GM18526 (cell line): ENCODE data around the gene WDR77.

Experiments
- POLR2A ChIP-seq: IDR thresholded peaks from 3 replicates; pipeline ENCODE4 v1.6.1; 2011; ENCODE audit not compliant: insufficient read length; ENCODE audit errors: extremely low read depth

The WDR77 gene

GRCh38 chr1:111474521-111474920 is 25.5 kb upstream of the WDR77 start:
- TF ChIP-seq POLR2A = no peak

- TF ChIP-seq POLR2A = no peak
Observed at GRCh38 chr1:111474106-111474505, 25.1 kb upstream of the WDR77 start.

GRCh38 chr1:111471538-111471937 is 22.5 kb upstream of the WDR77 start:
- TF ChIP-seq POLR2A = no peak

- TF ChIP-seq POLR2A = no peak
Observed at GRCh38 chr1:111471012-111471411, 22.0 kb upstream of the WDR77 start.

- TF ChIP-seq POLR2A = no peak
Observed at GRCh38 chr1:111470596-111470995, 21.5 kb upstream of the WDR77 start.

GRCh38 chr1:111469539-111469938 is 20.5 kb upstream of the WDR77 start:
- TF ChIP-seq POLR2A = no peak

- TF ChIP-seq POLR2A = no peak
Observed at GRCh38 chr1:111468717-111469100, 19.7 kb upstream of the WDR77 start.

GRCh38 chr1:111467865-111468716 is 19.0 kb upstream of the WDR77 start:
- TF ChIP-seq POLR2A = no peak

- TF ChIP-seq POLR2A = no peak
Observed at GRCh38 chr1:111466480-111466879, 17.4 kb upstream of the WDR77 start.

- TF ChIP-seq POLR2A = no peak
Observed at GRCh38 chr1:111465754-111466153, 16.7 kb upstream of the WDR77 start.

GRCh38 chr1:111463029-111463683 is 14.1 kb upstream of the WDR77 start:
- no peak for TF ChIP-seq POLR2A

GRCh38 chr1:111462370-111463028 is 13.4 kb upstream of the WDR77 start:
- TF ChIP-seq POLR2A = no peak

- no peak for TF ChIP-seq POLR2A
Observed at GRCh38 chr1:111461765-111462164, 12.7 kb upstream of the WDR77 start.

GRCh38 chr1:111455642-111456031 is 6.6 kb upstream of the WDR77 start:
- TF ChIP-seq POLR2A = no peak

- TF ChIP-seq POLR2A = no peak
Observed at GRCh38 chr1:111454859-111455641, 6.0 kb upstream of the WDR77 start.
